Parietal lobe (tissue), 1 donor: ENCODE data around the gene ZNF121. TPM values are rescaled to one million over a fixed set of nuclear protein-coding genes. Genes with fewer than 3 reads are reported as not detected.

Source experiments
- total RNA-seq: library from RNA; depleted of rRNA; stranded (reverse); fragments of >200 nt; gene quantifications from one replicate; pipeline ENCODE4 v1.2.3, GENCODE V29; 2014

Gene ZNF121
- 80.4 TPM for total RNA-seq

GRCh38 chr19:9584073-9584833 is at the start of gene ZNF121:
TSS of gene ZNF121 (minus strand) at chr19:9584504. CDS start at chr19:9568097, 16,407 bp downstream.

GRCh38 chr19:9621156-9622037 is 37.1 kb upstream of the ZNF121 start, which contains the start of gene ZNF561:
TSS of gene ZNF561 (minus strand) at chr19:9621232. CDS start at chr19:9619456, 1,776 bp downstream.

GRCh38 chr19:9538183-9539058 is 45.9 kb downstream of the ZNF121 start, which contains the start of gene ZNF426:
TSS of gene ZNF426 (minus strand) at chr19:9538645. CDS start at chr19:9536232, 2,413 bp downstream.

Other genes with a start within 250 kb of the ZNF121 start
- 14.7 TPM for gene ZNF177, start 221.5 kb downstream of the ZNF121 start, total RNA-seq
- 37.6 TPM for gene ZNF266, start 148.9 kb downstream of the ZNF121 start, total RNA-seq
- 0.63 TPM for gene ZNF560, start 85.9 kb downstream of the ZNF121 start, total RNA-seq
- 22.2 TPM for gene ZNF426, start 45.9 kb downstream of the ZNF121 start, total RNA-seq
- 63.2 TPM for gene ZNF561, start 36.7 kb upstream of the ZNF121 start, total RNA-seq
- 85.1 TPM for gene ZNF562, start 90.6 kb upstream of the ZNF121 start, total RNA-seq
- gene ZNF846, start 184.2 kb upstream of the ZNF121 start, total RNA-seq: 45.4 TPM
- gene FBXL12, start 234.6 kb upstream of the ZNF121 start, total RNA-seq: 17.5 TPM
- 112 TPM for gene UBL5, start 243.4 kb upstream of the ZNF121 start, total RNA-seq